HepG2 (cell line): ENCODE results near the gene RAD51D. TPM values are rescaled to one million over a fixed set of nuclear protein-coding genes. Genes with fewer than 3 reads are reported as not detected.

Experiments used
- ATAC-seq: fragments of 200-7000 bp; cut with Tn5 transposase; 3 replicates; pipeline ENCODE4 v1.9.1; 2020; ENCODE audit warnings: mild to moderate bottlenecking, moderate library complexity
- BruUV-seq: library from RNA; stranded (reverse); fragments of 400-500 nt; replicated peaks from 2 replicates; lab custom pipeline; 2021; lab: Mats Ljungman, UMichigan
- CTCF ChIA-PET: fragments of 300-600 bp; formaldehyde crosslinking; extraction: SDS; loops from one replicate; lab custom pipeline; 2021; ENCODE audit warnings: low total read pairs, inconsistent platforms, low intra/inter-chr PET ratio; lab: Yijun Ruan, JAX
- POLR2A ChIA-PET: fragments of 350-600 bp; sonication (Branson Sonifier 250); formaldehyde crosslinking; loops from one replicate; lab custom pipeline; 2020; ENCODE audit warnings: antibody characterized with exemption, inconsistent platforms; lab: Yijun Ruan, JAX
- DNase-seq: peaks from one replicate; pipeline ENCODE4 v3.0.0-alpha.2; 2015; ENCODE audit warnings: low spot score
- FAIRE-seq: peaks from 3 replicates; lab custom pipeline; 2011; peaks lifted over from hg19 to GRCh38; lab: Jason Lieb, UNC
- H2AFZ ChIP-seq: one replicate; pipeline ENCODE4 v1.6.1; 2011; ENCODE audit warnings: low read length, inconsistent platforms
- H3K27ac ChIP-seq: fragments of 300-600 bp; 3 replicates; pipeline ENCODE4 v1.8.0; 2011; ENCODE audit warnings: mixed run types, mild to moderate bottlenecking, mixed read lengths, low read length, inconsistent platforms; ENCODE audit not compliant: insufficient read depth; ENCODE audit errors: extremely low read length
- H3K27me3 ChIP-seq, 2 experiments: fragments of 200-600 bp in 1 of 2; 2 replicates in 1 of 2; 3 replicates in 1 of 2; pipeline versions ENCODE4 v1.6.0 to v1.8.0; 2011; ENCODE audit warnings: low read length in 2 of 2, mild to moderate bottlenecking in 2 of 2, moderate library complexity in 2 of 2, inconsistent platforms in 1 of 2; ENCODE audit not compliant: insufficient read depth in 2 of 2, control insufficient read depth in 1 of 2
- H3K36me3 ChIP-seq, 2 experiments: fragments of 200-600 bp in 1 of 2; replicated peaks in 1 of 2; 2 replicates in 1 of 2; 3 replicates in 1 of 2; pipeline versions ENCODE4 v1.5.1 to v1.8.0; 2011; ENCODE audit warnings: low read length in 2 of 2, inconsistent platforms in 1 of 2; ENCODE audit not compliant: insufficient read depth in 2 of 2, control insufficient read depth in 1 of 2
- H3K4me1 ChIP-seq: 2 replicates; pipeline ENCODE4 v1.5.1; 2012; ENCODE audit warnings: low read length, inconsistent platforms; ENCODE audit not compliant: insufficient read depth
- H3K4me2 ChIP-seq: 2 replicates; pipeline ENCODE4 v1.6.0; 2011; ENCODE audit warnings: low read depth, low read length, inconsistent platforms
- H3K4me3 ChIP-seq, 3 experiments: fragments of 200-600 bp in 1 of 3; sonication (generic), shearing (Covaris generic) in 1 of 3; replicated peaks in 1 of 3; 2 replicates each; pipeline ENCODE4 v1.5.1; 2011 to 2016; ENCODE audit warnings: low read length in 3 of 3, inconsistent platforms in 2 of 3, low read depth in 2 of 3, mild to moderate bottlenecking in 2 of 3, control low read depth in 1 of 3, mixed read lengths in 1 of 3; ENCODE audit not compliant: insufficient read depth in 1 of 3
- H3K79me2 ChIP-seq: one replicate; pipeline ENCODE4 v1.6.1; 2011; ENCODE audit warnings: low read length, inconsistent platforms; ENCODE audit not compliant: insufficient read depth
- H3K9ac ChIP-seq: 2 replicates; pipeline ENCODE4 v1.6.0; 2011; ENCODE audit warnings: mild to moderate bottlenecking, low read depth, low read length, inconsistent platforms; ENCODE audit not compliant: insufficient read depth
- H3K9me3 ChIP-seq: 2 replicates; pipeline ENCODE4 v1.5.1; 2012; ENCODE audit warnings: mild to moderate bottlenecking, low read length
- H4K20me1 ChIP-seq: 2 replicates; pipeline ENCODE4 v1.6.0; 2011; ENCODE audit warnings: inconsistent platforms, mild to moderate bottlenecking, low read length, moderate library complexity; ENCODE audit not compliant: insufficient read depth
- AKAP8 ChIP-seq: sonication (generic); formaldehyde crosslinking; IDR thresholded peaks from 2 replicates; pipeline ENCODE4 v1.5.1; 2020; ENCODE audit warnings: mild to moderate bottlenecking, missing genetic modification reagents
- ARNT2 ChIP-seq: sonication (generic); formaldehyde crosslinking; IDR thresholded peaks from 2 replicates; pipeline ENCODE4 v1.8.0; 2022; ENCODE audit warnings: mild to moderate bottlenecking, low read depth, missing genetic modification reagents, moderate library complexity
- FLYWCH1 ChIP-seq: sonication (generic); formaldehyde crosslinking; IDR thresholded peaks from 2 replicates; pipeline ENCODE4 v1.8.1; 2023; ENCODE audit warnings: mild to moderate bottlenecking, missing genetic modification reagents
- GABPB1 ChIP-seq: IDR thresholded peaks from 2 replicates; pipeline ENCODE4 v1.6.1; 2016; ENCODE audit warnings: mild to moderate bottlenecking, missing genetic modification reagents, moderate library complexity, missing compliant biosample characterization
- HDAC6 ChIP-seq: fragments of 200-600 bp; sonication (generic); IDR thresholded peaks from 2 replicates; pipeline ENCODE4 v1.7.0; 2017; ENCODE audit warnings: mild to moderate bottlenecking, antibody characterized with exemption, low read length, low read depth
- PAF1 ChIP-seq: IDR thresholded peaks from 2 replicates; pipeline ENCODE4 v1.6.1; 2016; ENCODE audit warnings: missing genetic modification reagents, missing compliant biosample characterization
- SETDB1 ChIP-seq: sonication (generic); formaldehyde crosslinking; IDR thresholded peaks from 2 replicates; pipeline ENCODE4 v1.5.1; 2020; ENCODE audit warnings: missing genetic modification reagents, mild to moderate bottlenecking, borderline replicate concordance
- ZMYM3 ChIP-seq: sonication (generic); formaldehyde crosslinking; IDR thresholded peaks from 2 replicates; pipeline ENCODE4 v1.5.1; 2020; ENCODE audit warnings: mild to moderate bottlenecking, missing genetic modification reagents
- ZNF317 ChIP-seq: sonication (generic); formaldehyde crosslinking; IDR thresholded peaks from 2 replicates; pipeline ENCODE4 v1.5.0; 2020; ENCODE audit warnings: mild to moderate bottlenecking, missing genetic modification reagents
- ZNF34 ChIP-seq: sonication (generic); formaldehyde crosslinking; IDR thresholded peaks from 2 replicates; pipeline ENCODE4 v1.4.0; 2020; ENCODE audit warnings: mild to moderate bottlenecking, missing genetic modification reagents, borderline replicate concordance
- ZNF441 ChIP-seq: sonication (generic); formaldehyde crosslinking; IDR thresholded peaks from 2 replicates; pipeline ENCODE4 v1.7.0; 2021; ENCODE audit warnings: missing genetic modification reagents, borderline replicate concordance
- ZNF563 ChIP-seq: sonication (generic); formaldehyde crosslinking; IDR thresholded peaks from 2 replicates; pipeline ENCODE4 v1.8.0; 2022; ENCODE audit warnings: mild to moderate bottlenecking, moderate library complexity, missing genetic modification reagents
- ZNF597 ChIP-seq: sonication (generic); formaldehyde crosslinking; IDR thresholded peaks from 2 replicates; pipeline ENCODE4 v1.5.0; 2020; ENCODE audit warnings: missing genetic modification reagents
- ZNF766 ChIP-seq: sonication (generic); formaldehyde crosslinking; IDR thresholded peaks from 2 replicates; pipeline ENCODE4 v1.5.0; 2020; ENCODE audit warnings: missing genetic modification reagents, borderline replicate concordance
- ZNF772 ChIP-seq: sonication (generic); formaldehyde crosslinking; IDR thresholded peaks from 2 replicates; pipeline ENCODE4 v1.5.0; 2020; ENCODE audit warnings: mild to moderate bottlenecking, missing genetic modification reagents
- ZZZ3 ChIP-seq: sonication (generic); formaldehyde crosslinking; IDR thresholded peaks from 2 replicates; pipeline ENCODE4 v1.4.0; 2020; ENCODE audit warnings: missing genetic modification reagents, mild to moderate bottlenecking, borderline replicate concordance
- WGBS: methylation state at CpG from one replicate; pipeline ENCODE4 v1.1.6; 2017; ENCODE audit warnings: low lambda C conversion rate; 5-methylcytosine and 5-hydroxymethylcytosine counted together
- in situ Hi-C: cut with HindIII; loops from 2 replicates; pipeline ENCODE4 v1.10.0; 2017; ENCODE audit warnings: low pct_unique_long_range_greater_than_20kb; ENCODE audit not compliant: extremely low pct_ligation_motif_present
- intact Hi-C: fragments of 100-400 bp; cut with micrococcal nuclease; formaldehyde crosslinking; loops from one replicate; pipeline ENCODE4 v1.10.0; 2022; ENCODE audit not compliant: unreplicated experiment
- polyA plus RNA-seq, 8 experiments: library from polyadenylated mRNA; depleted of rRNA in 3 of 8; stranded (reverse) in 7 of 8; unstranded in 1 of 8; fragments of >200 nt; fragmentation: Illumina TruSeq in 4 of 8; extraction: Trizol in 4 of 8; gene quantifications; 2 replicates each; pipeline versions ENCODE4 v1.2.1 to v1.2.3, GENCODE V29; 2011 to 2016; ENCODE audit warnings: low read depth in 4 of 8, missing spikeins in 1 of 8, mixed read lengths in 1 of 8; ENCODE audit not compliant: insufficient read depth in 1 of 8
- total RNA-seq, 5 experiments: library from RNA; depleted of rRNA; stranded (reverse); fragments of >200 nt; fragmentation: Illumina TruSeq; extraction: Trizol; gene quantifications; 2 replicates each; pipeline ENCODE4 v1.2.3, GENCODE V29; 2016; ENCODE audit warnings: low read depth in 1 of 5
- TF ChIP-seq, protein P1 (sequence below), 2 experiments: sonication (generic) in 1 of 2; formaldehyde crosslinking in 1 of 2; IDR thresholded peaks; 2 replicates each; pipeline versions ENCODE4 v1.6.1 to v1.9.0; 2014 to 2022; ENCODE audit warnings: antibody characterized with exemption in 1 of 2, borderline replicate concordance in 1 of 2, inconsistent platforms in 1 of 2, low read depth in 1 of 2, missing genetic modification reagents in 1 of 2

RAD51D gene
- total and polyA plus RNA-seq, 2 of the 13 experiments (the other 11 are each of a cell fraction or from before 2014, with no cell fraction given) = 6.7 to 13.1 TPM

DNA sequence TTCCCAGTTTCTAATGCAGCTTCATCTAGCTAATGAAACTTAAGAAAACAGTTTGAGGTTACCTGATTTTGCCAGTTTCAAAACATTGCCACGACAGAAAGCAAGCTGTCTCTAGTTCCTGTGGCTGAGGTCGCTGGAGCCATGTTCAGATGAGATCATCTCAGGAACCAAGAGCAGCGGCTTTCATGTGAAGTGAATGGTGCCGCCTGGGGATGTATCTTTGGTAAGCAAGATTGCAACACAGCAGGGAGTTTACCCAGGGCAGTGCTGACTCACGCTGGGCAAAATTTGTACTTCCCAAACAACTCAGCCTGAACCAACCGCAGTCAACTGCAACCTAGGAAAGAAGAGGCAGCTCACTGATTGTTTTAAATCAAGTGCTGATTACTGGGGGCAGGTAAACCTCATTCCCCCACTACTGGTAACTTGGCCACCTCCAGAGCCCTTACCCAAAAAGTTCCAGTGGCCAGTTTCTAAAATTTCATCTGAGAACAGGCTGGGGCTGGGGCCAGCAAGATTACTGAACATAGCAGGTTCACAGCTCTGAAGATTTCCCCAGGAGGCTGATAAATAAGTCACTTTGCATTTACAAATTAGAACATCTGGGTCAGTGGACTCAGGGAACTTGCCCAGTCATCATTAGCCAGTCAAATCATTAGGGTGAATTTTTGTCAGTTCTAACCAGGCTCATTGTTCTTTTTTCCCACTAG is 56.0 kb downstream of the RAD51D start, which contains the start of gene RFFL:
TSS of gene RFFL (minus strand) at position 194 of the 710 bp plus-strand sequence. CDS start 37,154 bp downstream, outside the sequence.
- no peaks in the 10 kb centered on the region for H3K9me3 ChIP-seq
- TSS peak; percentile 98 for BruUV-seq
- H3K79me2 ChIP-seq = peaks cover 69% of the 10 kb centered on the region
- TF ChIP-seq ZMYM3 (CRISPR knock-in tag) = peak; percentile 44; the same call in 1 of the 2 replicates
- peak; percentile 63; the same call in 1 of the 2 replicates for TF ChIP-seq ARNT2
- no peak; the same call in 1 of the 2 replicates for TF ChIP-seq AKAP8 (CRISPR knock-in tag)
- no peak for TF ChIP-seq ZNF597 (CRISPR knock-in tag)
- TF ChIP-seq SETDB1 = no peak
- peak; percentile 83 for TF ChIP-seq ZNF772 (CRISPR knock-in tag)
- TF ChIP-seq, protein P1, sequence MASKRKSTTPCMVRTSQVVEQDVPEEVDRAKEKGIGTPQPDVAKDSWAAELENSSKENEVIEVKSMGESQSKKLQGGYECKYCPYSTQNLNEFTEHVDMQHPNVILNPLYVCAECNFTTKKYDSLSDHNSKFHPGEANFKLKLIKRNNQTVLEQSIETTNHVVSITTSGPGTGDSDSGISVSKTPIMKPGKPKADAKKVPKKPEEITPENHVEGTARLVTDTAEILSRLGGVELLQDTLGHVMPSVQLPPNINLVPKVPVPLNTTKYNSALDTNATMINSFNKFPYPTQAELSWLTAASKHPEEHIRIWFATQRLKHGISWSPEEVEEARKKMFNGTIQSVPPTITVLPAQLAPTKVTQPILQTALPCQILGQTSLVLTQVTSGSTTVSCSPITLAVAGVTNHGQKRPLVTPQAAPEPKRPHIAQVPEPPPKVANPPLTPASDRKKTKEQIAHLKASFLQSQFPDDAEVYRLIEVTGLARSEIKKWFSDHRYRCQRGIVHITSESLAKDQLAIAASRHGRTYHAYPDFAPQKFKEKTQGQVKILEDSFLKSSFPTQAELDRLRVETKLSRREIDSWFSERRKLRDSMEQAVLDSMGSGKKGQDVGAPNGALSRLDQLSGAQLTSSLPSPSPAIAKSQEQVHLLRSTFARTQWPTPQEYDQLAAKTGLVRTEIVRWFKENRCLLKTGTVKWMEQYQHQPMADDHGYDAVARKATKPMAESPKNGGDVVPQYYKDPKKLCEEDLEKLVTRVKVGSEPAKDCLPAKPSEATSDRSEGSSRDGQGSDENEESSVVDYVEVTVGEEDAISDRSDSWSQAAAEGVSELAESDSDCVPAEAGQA (IDR thresholded peaks at IDR 0.05; ENCODE audit: low read depth) = peak; percentile 53; the same call in 1 of the 2 replicates
- TF ChIP-seq, protein P1 (CRISPR knock-in tag; IDR thresholded peaks at IDR 0.05; ENCODE audit: borderline replicate concordance) = no peak
- no peak for TF ChIP-seq ZNF34 (CRISPR knock-in tag)
- peak; percentile 74 for TF ChIP-seq ZNF317
- TF ChIP-seq GABPB1 (CRISPR knock-in tag) = no peak; the same call in 1 of the 2 replicates
- TF ChIP-seq PAF1 (CRISPR knock-in tag) = no peak
- TF ChIP-seq FLYWCH1 (CRISPR knock-in tag) = no peak
- no peak for TF ChIP-seq ZZZ3 (CRISPR knock-in tag)
- TF ChIP-seq ZNF441 (CRISPR knock-in tag) = peak; percentile 92
- no peak for TF ChIP-seq HDAC6
- no peak for TF ChIP-seq ZNF563 (CRISPR knock-in tag)
- 0 out of 2 replicates have a peak, but pooled peaks have one; percentile 76 for TF ChIP-seq ZNF766 (CRISPR knock-in tag)

More for the DNA sequence above, 56.0 kb downstream of the RAD51D start, which contains the start of gene RFFL:
- Histone ChIP-seq H3K4me1 (peaks cover 96% of the 10 kb centered on the region), H3K9ac (peak within 1 kb of the TSS; percentile 70), H3K27me3 (no peaks in the 10 kb centered on the region), H2AFZ (no peak within 1 kb of the TSS), H3K27ac (peak within 1 kb of the TSS; percentile 95), H3K4me3 (peak within 1 kb of the TSS; percentile 15 to 50 (median 35)), H4K20me1 (no peaks in the 10 kb centered on the region), H3K36me3 (peaks cover 0 to 2% of the 10 kb centered on the region in 2 experiments; a peak in 1 of 5 replicates), H3K4me2 (peak within 1 kb of the TSS; percentile 75)
- FAIRE-seq (peak; percentile 90), ATAC-seq (peak; percentile 99), DNase-seq (peak; percentile 98)
- intact Hi-C loops = loop anchor here (1.0 kb wide), 2 partner anchors 12 to 25 kb away; no protein-coding TSS in a partner anchor
- 0% methylated on average over 5 of the region's 6 CpGs for WGBS
- ChIA-PET CTCF (no interaction called here), POLR2A (interaction anchor here (0.8 to 4.6 kb wide), 15 partner anchors 9 to 745 kb away, joined by 3 to 57 read pairs (median 7); partner anchors contain the start of genes LIG3 and RAD51D)
- in situ Hi-C loops = no loop called here
